Ectodermal cell (in vitro differentiated cells): ENCODE data around the gene AQP1.
A peak's percentile ranks its signal among the peaks of the same experiment; 100 is the strongest.

ENCODE experiments used
- H3K27ac ChIP-seq: 2 replicates; pipeline ENCODE4 v1.7.0; 2013; ENCODE audit warnings: mild to moderate bottlenecking, low read depth, low read length; ENCODE audit not compliant: insufficient read depth, poor library complexity, severe bottlenecking
- H3K27me3 ChIP-seq: 2 replicates; pipeline ENCODE4 v1.7.0; 2013; ENCODE audit warnings: mild to moderate bottlenecking, low read length; ENCODE audit not compliant: insufficient read depth, control insufficient read depth, poor library complexity, severe bottlenecking
- H3K36me3 ChIP-seq: one replicate; pipeline ENCODE4 v1.7.0; 2013; ENCODE audit warnings: low read length; ENCODE audit not compliant: control insufficient read depth, insufficient read depth
- H3K4me1 ChIP-seq: one replicate; pipeline ENCODE4 v1.7.0; 2013; ENCODE audit warnings: low read length; ENCODE audit not compliant: control insufficient read depth, insufficient read depth
- H3K4me3 ChIP-seq: 2 replicates; pipeline ENCODE4 v1.7.0; 2013; ENCODE audit warnings: low read depth, low read length, control low read depth; ENCODE audit not compliant: insufficient read depth
- H3K9me3 ChIP-seq: 2 replicates; pipeline ENCODE4 v1.7.0; 2013; ENCODE audit warnings: mild to moderate bottlenecking, low read length, moderate library complexity; ENCODE audit not compliant: control insufficient read depth
- WGBS, 2 experiments: methylation state at CpG; one replicate each; pipeline ENCODE4 v1.1.7; 2013; ENCODE audit warnings: missing lambda C conversion rate in 2 of 2; 5-methylcytosine and 5-hydroxymethylcytosine counted together

Gene AQP1

DNA sequence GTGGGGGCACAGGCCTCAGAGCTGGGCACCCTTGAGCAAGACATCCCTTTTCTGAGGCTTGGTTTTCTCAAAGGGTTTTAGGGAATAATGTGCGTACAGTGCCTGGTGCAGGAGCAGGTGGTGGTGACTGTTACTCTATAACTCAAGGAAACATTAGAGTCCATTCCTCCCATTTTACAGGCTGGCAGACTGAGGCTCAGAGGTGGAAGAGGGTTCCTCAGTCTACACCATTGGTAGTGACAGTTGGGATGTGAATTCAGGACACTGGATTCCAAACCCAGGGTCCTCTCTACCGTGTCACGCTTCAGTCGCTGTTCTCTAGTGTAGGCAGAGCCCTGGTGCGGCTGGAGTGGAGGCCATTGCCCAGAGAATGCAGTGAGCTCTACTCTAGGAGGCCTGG is 40.0 kb upstream of the AQP1 start:
- no peaks in the 10 kb centered on the region for H3K36me3 ChIP-seq
- 97% methylated on average over 5 of the region's 5 CpGs for WGBS, 2 experiments
- no peaks in the 10 kb centered on the region for H3K27me3 ChIP-seq
- H3K9me3 ChIP-seq: no peaks in the 10 kb centered on the region
- H3K4me3 ChIP-seq: no peak overlapping the region
- peaks cover 4% of the 10 kb centered on the region for H3K4me1 ChIP-seq
- no peak overlapping the region for H3K27ac ChIP-seq

- Histone ChIP-seq H3K36me3 (no peaks in the 10 kb centered on the region), H3K27me3 (no peaks in the 10 kb centered on the region), H3K4me1 (peaks cover 5% of the 10 kb centered on the region), H3K9me3 (no peaks in the 10 kb centered on the region), H3K4me3 (no peak overlapping the region), H3K27ac (no peak overlapping the region)
- WGBS, 2 experiments: 87 to 90% methylated on average over 2 of the region's 2 CpGs
Observed at GRCh38 chr7:30873207-30873606, 38.4 kb upstream of the AQP1 start.

DNA sequence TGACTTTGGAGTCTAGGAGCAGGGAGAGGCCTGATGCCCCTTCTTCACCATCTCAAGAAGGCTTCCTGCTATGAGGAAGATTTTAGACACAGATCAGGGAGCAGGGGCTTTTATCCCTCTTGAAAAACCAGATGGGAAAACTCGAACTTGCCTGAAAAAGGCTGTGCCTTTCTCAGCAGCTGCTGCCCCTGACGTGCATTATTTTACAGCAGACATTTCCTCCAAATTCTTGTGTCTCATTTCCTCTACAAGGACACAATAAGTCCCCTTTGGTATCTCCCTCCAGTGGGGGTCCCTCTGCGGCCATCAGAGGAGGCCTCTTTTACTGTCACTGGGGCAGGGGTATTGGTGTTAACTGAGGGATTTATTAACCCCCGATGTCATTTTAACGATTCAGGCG is 38.0 kb upstream of the AQP1 start:
- H3K27ac ChIP-seq: no peak overlapping the region
- peaks cover 5% of the 10 kb centered on the region for H3K4me1 ChIP-seq
- H3K4me3 ChIP-seq: no peak overlapping the region
- H3K36me3 ChIP-seq: no peaks in the 10 kb centered on the region
- no peaks in the 10 kb centered on the region for H3K9me3 ChIP-seq
- no peaks in the 10 kb centered on the region for H3K27me3 ChIP-seq
- WGBS, 2 experiments: 88 to 91% methylated on average over 6 of the region's 6 CpGs

DNA sequence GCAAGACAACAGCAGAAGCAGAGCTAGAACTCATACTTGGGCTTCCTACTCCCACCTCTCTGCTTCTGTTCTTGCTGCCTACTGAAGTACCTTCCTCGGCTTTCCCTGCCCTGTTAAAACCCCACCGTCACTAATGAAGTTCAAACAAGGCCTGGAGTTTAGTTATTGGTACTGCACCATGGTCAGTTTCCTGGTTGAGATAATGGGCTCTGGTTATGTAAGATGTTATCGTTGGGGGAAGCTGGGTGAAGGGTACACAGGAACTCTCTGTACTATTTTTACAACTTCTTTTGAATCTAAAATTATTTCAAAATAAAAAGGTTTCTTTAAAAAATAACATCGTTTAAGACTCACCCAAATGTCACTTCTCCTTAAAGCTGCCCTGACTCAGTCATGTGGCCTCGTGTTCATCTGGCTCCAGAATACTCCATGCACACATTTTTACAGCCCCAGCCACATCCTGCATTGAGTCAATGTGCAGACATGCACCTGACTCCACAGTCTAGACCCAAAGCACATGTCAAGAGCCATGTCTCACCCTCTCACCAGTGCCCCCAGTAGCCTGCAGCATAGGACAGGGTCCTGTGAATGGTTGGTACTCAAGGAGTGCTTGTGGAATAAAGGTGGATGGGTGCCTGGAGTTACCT is 36.9 kb upstream of the AQP1 start:
- Histone ChIP-seq H3K4me1 (peaks cover 16% of the 10 kb centered on the region), H3K4me3 (no peak overlapping the region), H3K27ac (no peak overlapping the region), H3K9me3 (no peaks in the 10 kb centered on the region), H3K36me3 (no peaks in the 10 kb centered on the region), H3K27me3 (no peaks in the 10 kb centered on the region)
- WGBS, 2 experiments: 89 to 95% methylated on average over 4 of the region's 5 CpGs

- Histone ChIP-seq H3K27me3 (no peaks in the 10 kb centered on the region), H3K27ac (no peak overlapping the region), H3K36me3 (no peaks in the 10 kb centered on the region), H3K9me3 (no peaks in the 10 kb centered on the region), H3K4me1 (peaks cover 29% of the 10 kb centered on the region), H3K4me3 (no peak overlapping the region)
- 85 to 86% methylated on average over 9 of the region's 9 CpGs for WGBS, 2 experiments
Observed at GRCh38 chr7:30877015-30877769, 34.5 kb upstream of the AQP1 start.

DNA sequence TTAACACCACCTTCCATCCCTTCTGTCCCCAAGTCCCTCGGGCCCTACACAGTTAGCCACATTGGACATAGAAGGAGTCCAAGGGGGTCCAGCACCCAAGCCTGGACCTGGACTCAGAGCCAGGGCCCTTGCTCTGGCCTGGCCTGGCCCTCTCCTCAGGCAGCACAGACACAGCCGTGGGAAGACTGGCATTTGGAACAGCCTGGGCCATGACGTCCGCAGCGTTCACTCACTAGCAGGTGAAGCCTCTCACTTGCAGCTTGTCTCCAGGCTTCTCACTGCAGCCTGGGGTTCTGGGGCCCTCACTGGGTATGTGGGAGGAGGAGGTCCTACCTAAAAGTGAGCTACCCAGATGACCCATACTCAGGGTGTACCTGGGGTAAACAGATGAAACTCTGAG is 33.7 kb upstream of the AQP1 start:
- Histone ChIP-seq H3K36me3 (no peaks in the 10 kb centered on the region), H3K4me3 (no peak overlapping the region), H3K27me3 (no peaks in the 10 kb centered on the region), H3K9me3 (no peaks in the 10 kb centered on the region), H3K27ac (no peak overlapping the region), H3K4me1 (peaks cover 29% of the 10 kb centered on the region)
- 92 to 97% methylated on average over 5 of the region's 5 CpGs for WGBS, 2 experiments

DNA sequence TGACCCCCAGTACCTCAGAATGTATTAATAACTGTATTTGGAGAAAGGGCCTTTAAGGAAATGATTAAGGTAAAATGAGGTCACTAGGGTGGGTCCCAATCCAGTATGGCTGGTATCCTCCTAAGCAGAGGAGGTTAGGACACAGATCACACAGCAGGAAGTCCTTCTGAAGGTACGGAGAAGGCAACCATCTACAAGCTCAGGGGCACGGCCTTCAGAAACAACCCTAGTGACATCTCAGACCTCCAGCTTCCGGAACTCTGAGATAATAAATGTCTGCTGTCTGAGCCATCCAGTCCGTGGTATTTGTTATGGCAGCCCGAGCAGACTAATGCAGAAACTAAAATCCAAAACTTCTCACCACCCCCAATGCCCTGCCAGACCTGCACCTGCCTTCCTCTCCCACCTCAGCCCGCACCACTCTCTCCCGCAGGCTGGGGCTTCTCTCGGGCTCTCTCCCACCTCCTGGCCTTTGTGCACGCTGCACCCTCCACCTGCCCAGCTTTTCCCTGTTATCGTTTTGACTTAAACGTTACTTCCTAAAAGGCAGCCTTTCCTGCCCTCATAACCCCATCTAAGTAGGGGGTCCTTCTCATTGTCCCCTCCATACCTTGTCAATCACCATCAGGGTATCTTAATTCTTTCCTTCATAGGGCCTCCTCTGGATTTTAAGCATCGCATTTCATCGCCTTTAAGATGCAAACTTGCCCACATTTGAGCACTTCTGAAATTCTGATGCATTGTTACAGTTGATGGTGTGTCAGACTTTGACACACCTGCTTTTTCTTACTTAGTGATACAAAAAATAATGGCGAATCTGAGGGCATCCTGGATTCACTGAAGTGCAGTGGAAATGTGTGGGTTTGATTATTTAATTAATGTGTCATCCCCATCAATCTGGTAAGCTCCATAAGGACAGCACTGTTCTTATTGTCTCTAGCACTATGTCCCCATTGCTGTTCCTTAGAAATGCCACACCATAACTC is 32.2 kb upstream of the AQP1 start:
- Histone ChIP-seq H3K4me3 (no peak overlapping the region), H3K27me3 (no peaks in the 10 kb centered on the region), H3K9me3 (no peaks in the 10 kb centered on the region), H3K27ac (no peak overlapping the region), H3K36me3 (no peaks in the 10 kb centered on the region), H3K4me1 (peaks cover 29% of the 10 kb centered on the region)
- 63 to 66% methylated on average over 14 of the region's 14 CpGs for whole genome bisulfite sequencing, 2 experiments

- WGBS, 2 experiments: 49 to 56% methylated on average over 10 to 12 of the region's 12 CpGs
- Histone ChIP-seq H3K4me1 (peaks cover 29% of the 10 kb centered on the region), H3K27me3 (no peaks in the 10 kb centered on the region), H3K27ac (peak overlapping the region; percentile 59), H3K9me3 (no peaks in the 10 kb centered on the region), H3K4me3 (no peak overlapping the region), H3K36me3 (no peaks in the 10 kb centered on the region)
Observed at GRCh38 chr7:30880125-30880720, 31.4 kb upstream of the AQP1 start.

GRCh38 chr7:30880941-30881340 is 30.7 kb upstream of the AQP1 start:
- Histone ChIP-seq H3K4me3 (no peak overlapping the region), H3K27ac (no peak overlapping the region)
- WGBS, 2 experiments: 13 to 17% methylated on average over 4 of the region's 4 CpGs

More at GRCh38 chr7:30880941-30881340, 30.7 kb upstream of the AQP1 start:
- peaks cover 29% of the 10 kb centered on the region for H3K4me1 ChIP-seq
- no peaks in the 10 kb centered on the region for H3K36me3 ChIP-seq
- H3K27me3 ChIP-seq: no peaks in the 10 kb centered on the region
- H3K9me3 ChIP-seq: no peaks in the 10 kb centered on the region
